Measurements from ENCODE around the gene TNFRSF11A. TPM values are rescaled to one million over a fixed set of nuclear protein-coding genes. Genes with fewer than 3 reads are reported as not detected.

Gene TNFRSF11A
- total and polyA plus RNA-seq, 12 donors, result 0.29 to 2.7 (median 0.78) TPM

- TF ChIP-seq CTCF (IDR thresholded peaks at IDR 0.05), result no peak
- Histone ChIP-seq H3K4me1 (peaks cover 6 to 52% (median 16%) of the 10 kb centered on the region in 9 donors), H3K9me3 (no peaks in the 10 kb centered on the region), H3K36me3 (no peaks in the 10 kb centered on the region), H3K27ac (peak overlapping the region in 1 of 10 donors; percentile 40), H3K27me3 (peaks cover 6 to 84% (median 61%) of the 10 kb centered on the region in 7 donors), H3K4me3 (no peak overlapping the region)
- intact Hi-C loops (cut with DNase I), result no loop called here
- peak in 5 of 8 donors; percentile 22 to 64 (median 41) for ATAC-seq
- peak; percentile 27 to 49 for DNase-seq
- WGBS, 2 donors, result 66 to 75% methylated on average over 8 of the region's 8 CpGs
Observed at GRCh38 chr18:62331581-62332356, 6.7 kb downstream of the TNFRSF11A start.

- Histone ChIP-seq H3K36me3 (no peaks in the 10 kb centered on the region), H3K27me3 (peaks cover 0 to 83% (median 54%) of the 10 kb centered on the region in 7 donors), H3K4me3 (no peak overlapping the region), H3K4me1 (peaks cover 6 to 48% (median 14%) of the 10 kb centered on the region in 9 donors), H3K27ac (peak overlapping the region in 1 of 10 donors; percentile 40), H3K9me3 (no peaks in the 10 kb centered on the region)
- no peak for TF ChIP-seq CTCF (IDR thresholded peaks at IDR 0.05)
- ATAC-seq, result no peak
- no peak for DNase-seq
- intact Hi-C loops (cut with DNase I), result no loop called here
- WGBS, 2 donors, result 67 to 75% methylated on average over 3 of the region's 3 CpGs
Observed at GRCh38 chr18:62332431-62332830, 7.3 kb downstream of the TNFRSF11A start.

GRCh38 chr18:62332964-62333695 lies 8.0 kb downstream of the TNFRSF11A start:
- peaks cover 6 to 41% (median 8%) of the 10 kb centered on the region in 9 donors for H3K4me1 ChIP-seq
- TF ChIP-seq CTCF (IDR thresholded peaks at IDR 0.05), result no peak
- H3K27me3 ChIP-seq, result peaks cover 0 to 83% (median 47%) of the 10 kb centered on the region in 7 donors
- no peaks in the 10 kb centered on the region for H3K36me3 ChIP-seq
- WGBS, 2 donors, result 68 to 71% methylated on average over 13 of the region's 13 CpGs
- no peaks in the 10 kb centered on the region for H3K9me3 ChIP-seq
- DNase-seq, result no peak
- no peak overlapping the region for H3K4me3 ChIP-seq
- no peak for ATAC-seq
- intact Hi-C loops (cut with DNase I), result no loop called here
- H3K27ac ChIP-seq, result no peak overlapping the region

- peaks cover 4 to 42% (median 8%) of the 10 kb centered on the region in 9 donors for H3K4me1 ChIP-seq
- intact Hi-C loops (cut with DNase I), result no loop called here
- DNase-seq, result no peak
- no peak for ATAC-seq
- WGBS, 2 donors, result 88 to 89% methylated on average over 8 of the region's 8 CpGs
- H3K36me3 ChIP-seq, result no peaks in the 10 kb centered on the region
- H3K9me3 ChIP-seq, result no peaks in the 10 kb centered on the region
- no peak overlapping the region for H3K27ac ChIP-seq
- no peak overlapping the region for H3K4me3 ChIP-seq
- TF ChIP-seq CTCF (IDR thresholded peaks at IDR 0.05), result no peak
- peaks cover 0 to 83% (median 40%) of the 10 kb centered on the region in 7 donors for H3K27me3 ChIP-seq
Observed at GRCh38 chr18:62334120-62334519, 9.0 kb downstream of the TNFRSF11A start.

Measured in heart right ventricle (tissue), 16 donors.